Neural cell (in vitro differentiated cells): ENCODE measurements around the gene STK38. TPM values are rescaled to one million over a fixed set of nuclear protein-coding genes. Genes with fewer than 3 reads are reported as not detected.

Experiments used
- H2AFZ ChIP-seq: fragments of 200-600, 300-800 bp; sonication (generic), shearing (Covaris generic); 2 replicates; pipeline ENCODE4 v1.6.0; 2014; ENCODE audit warnings: low read depth, mild to moderate bottlenecking, antibody characterized with exemption, low read length, moderate library complexity
- H3F3A ChIP-seq: fragments of 200-600 bp; shearing (Covaris generic); 2 replicates; pipeline ENCODE4 v1.6.1; 2016; ENCODE audit warnings: mild to moderate bottlenecking, moderate library complexity, mixed read lengths, antibody characterized with exemption, low read length; ENCODE audit not compliant: insufficient read depth, poor library complexity, severe bottlenecking
- H3K27ac ChIP-seq: fragments of 200-600, 300-800 bp; sonication (generic), shearing (Covaris generic); 2 replicates; pipeline ENCODE4 v1.5.1; 2014; ENCODE audit warnings: mild to moderate bottlenecking, low read length, moderate library complexity
- H3K27me3 ChIP-seq: fragments of 300-800, 200-600 bp; sonication (generic), shearing (Covaris generic); 2 replicates; pipeline ENCODE4 v1.6.0; 2014; ENCODE audit warnings: mild to moderate bottlenecking, low read depth, low read length, moderate library complexity; ENCODE audit not compliant: insufficient read depth
- H3K36me3 ChIP-seq: fragments of 300-800, 200-600 bp; sonication (generic), shearing (Covaris generic); 2 replicates; pipeline ENCODE4 v1.5.1; 2014; ENCODE audit warnings: mild to moderate bottlenecking, antibody characterized with exemption, low read length, moderate library complexity; ENCODE audit not compliant: insufficient read depth
- H3K4me2 ChIP-seq: fragments of 300-800, 200-600 bp; sonication (generic), shearing (Covaris generic); 2 replicates; pipeline ENCODE4 v1.6.0; 2014; ENCODE audit warnings: mild to moderate bottlenecking, low read length
- H3K4me3 ChIP-seq: fragments of 300-800, 200-600 bp; sonication (generic), shearing (Covaris generic); 2 replicates; pipeline ENCODE4 v1.5.1; 2014; ENCODE audit warnings: mild to moderate bottlenecking, low read length, moderate library complexity
- H3K79me2 ChIP-seq: fragments of 200-600 bp; shearing (Covaris generic); replicated peaks from 2 replicates; pipeline ENCODE4 v1.6.0; 2014; ENCODE audit warnings: mild to moderate bottlenecking, low read length, moderate library complexity; ENCODE audit not compliant: insufficient read depth
- H3K9ac ChIP-seq: fragments of 300-800, 200-600 bp; sonication (generic), shearing (Covaris generic); 2 replicates; pipeline ENCODE4 v1.6.1; 2016; ENCODE audit warnings: mild to moderate bottlenecking, low read length, mixed read lengths
- H3K9me2 ChIP-seq: fragments of 200-600 bp; shearing (Covaris generic); 2 replicates; pipeline ENCODE4 v1.6.1; 2016; ENCODE audit warnings: mild to moderate bottlenecking, low read length, mixed read lengths; ENCODE audit not compliant: insufficient read depth
- H3K9me3 ChIP-seq: fragments of 200-600, 300-800 bp; sonication (generic), shearing (Covaris generic); 2 replicates; pipeline ENCODE4 v1.6.1; 2016; ENCODE audit warnings: mild to moderate bottlenecking, mixed run types, low read length, moderate library complexity, mixed read lengths
- H4K20me1 ChIP-seq: fragments of 200-600 bp; shearing (Covaris generic); 2 replicates; pipeline ENCODE4 v1.6.1; 2016; ENCODE audit warnings: mild to moderate bottlenecking, mixed run types; ENCODE audit not compliant: insufficient read depth
- CTCF ChIP-seq: fragments of 450-650 bp; IDR thresholded peaks from 2 replicates; pipeline ENCODE4 v1.5.1; 2014; ENCODE audit warnings: antibody characterized with exemption, mild to moderate bottlenecking, moderate library complexity; ENCODE audit not compliant: poor library complexity, severe bottlenecking
- EP300 ChIP-seq: fragments of 450-650 bp; conservative IDR thresholded peaks from 2 replicates; pipeline ENCODE4 v1.6.1; 2014; ENCODE audit warnings: antibody characterized with exemption, mild to moderate bottlenecking, moderate library complexity; ENCODE audit not compliant: poor library complexity, severe bottlenecking
- EZH2 ChIP-seq: fragments of 200-600, 300-800 bp; shearing (Covaris generic), sonication (generic); IDR thresholded peaks from 2 replicates; pipeline ENCODE4 v1.6.1; 2014; ENCODE audit warnings: antibody characterized with exemption, low read length, borderline replicate concordance, mild to moderate bottlenecking; ENCODE audit not compliant: insufficient read depth, poor library complexity, severe bottlenecking
- MXI1 ChIP-seq: fragments of 450-650 bp; conservative IDR thresholded peaks from 2 replicates; pipeline ENCODE4 v1.6.1; 2014; ENCODE audit warnings: antibody characterized with exemption, mild to moderate bottlenecking; ENCODE audit not compliant: poor library complexity, severe bottlenecking
- POLR2AphosphoS5 ChIP-seq: IDR thresholded peaks from 2 replicates; pipeline ENCODE4 v1.6.1; 2012
- RAD21 ChIP-seq: fragments of 450-650 bp; conservative IDR thresholded peaks from 2 replicates; pipeline ENCODE4 v1.6.1; 2014; ENCODE audit warnings: antibody characterized with exemption, mild to moderate bottlenecking, moderate library complexity
- REST ChIP-seq: IDR thresholded peaks from 2 replicates; pipeline ENCODE4 v1.6.1; 2012; ENCODE audit warnings: borderline replicate concordance
- TAF1 ChIP-seq: IDR thresholded peaks from 2 replicates; pipeline ENCODE4 v1.6.1; 2012; ENCODE audit warnings: low read depth
- polyA plus RNA-seq: library from polyadenylated mRNA; depleted of rRNA; stranded (reverse); fragments of >200 nt; gene quantifications from 2 replicates; pipeline ENCODE4 v1.2.3, GENCODE V29; 2014

STK38 gene
- polyA plus RNA-seq, 1 donor from 2014 or later, result 58.7 TPM

GRCh38 chr6:36524871-36525270 is 22.4 kb downstream of the STK38 start:
- no peaks in the 10 kb centered on the region for H3K9me2 ChIP-seq
- H4K20me1 ChIP-seq, result no peaks in the 10 kb centered on the region
- TF ChIP-seq CTCF (no peak), REST (no peak), EZH2 (no peak), POLR2AphosphoS5 (no peak)
- H3K9ac ChIP-seq, result no peak overlapping the region
- H3K36me3 ChIP-seq, result no peaks in the 10 kb centered on the region
- no peak overlapping the region for H3K27ac ChIP-seq
- no peak overlapping the region for H2AFZ ChIP-seq
- H3K27me3 ChIP-seq, result no peaks in the 10 kb centered on the region
- H3F3A ChIP-seq, result peaks cover 3% of the 10 kb centered on the region
- no peaks in the 10 kb centered on the region for H3K9me3 ChIP-seq
- H3K4me3 ChIP-seq, result no peak overlapping the region
- H3K79me2 ChIP-seq, result no peaks in the 10 kb centered on the region
- no peak overlapping the region for H3K4me2 ChIP-seq

- Histone ChIP-seq H3K4me2 (no peak overlapping the region), H3K9ac (no peak overlapping the region), H2AFZ (no peak overlapping the region), H3K9me2 (no peaks in the 10 kb centered on the region), H3K36me3 (no peaks in the 10 kb centered on the region), H3K9me3 (no peaks in the 10 kb centered on the region), H3K4me3 (no peak overlapping the region), H3K27ac (no peak overlapping the region), H3K79me2 (no peaks in the 10 kb centered on the region), H4K20me1 (no peaks in the 10 kb centered on the region), H3F3A (peaks cover 3% of the 10 kb centered on the region), H3K27me3 (no peaks in the 10 kb centered on the region)
- TF ChIP-seq MXI1, result no peak
- TF ChIP-seq EP300, result no peak
- TF ChIP-seq POLR2AphosphoS5, result no peak
- no peak for TF ChIP-seq TAF1
- TF ChIP-seq EZH2, result no peak
- TF ChIP-seq RAD21, result no peak
- TF ChIP-seq CTCF, result no peak
These were observed 23.3 kb downstream of the STK38 start for GRCh38 chr6:36523936-36524499.
